Femur (tissue), 1 donor: ENCODE measurements around the gene ARHGEF40.

Experiments used
- DNase-seq: peaks from one replicate; pipeline ENCODE4 v3.0.0-alpha.2; 2017

Gene ARHGEF40

DNA sequence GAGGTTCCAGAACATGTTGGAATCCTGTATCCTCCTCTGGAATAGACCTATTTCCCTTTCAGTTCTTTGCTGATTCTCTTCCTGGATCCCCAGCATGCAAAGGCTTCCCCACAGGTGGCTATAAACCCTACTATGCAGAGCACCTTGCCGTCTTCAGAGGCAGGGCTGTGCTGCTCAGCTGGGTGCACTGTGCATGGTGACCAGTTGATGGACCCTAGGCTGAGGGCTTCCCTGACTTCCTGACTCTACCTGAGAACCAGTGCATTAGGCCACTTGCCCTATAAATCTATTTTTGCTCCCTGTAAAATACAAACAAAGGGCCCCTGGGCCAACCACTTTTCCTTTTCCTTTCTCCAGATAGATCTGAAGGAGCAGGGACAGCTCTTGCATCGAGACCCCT is 14.3 kb downstream of the ARHGEF40 start:
- no peak for DNase-seq

DNA sequence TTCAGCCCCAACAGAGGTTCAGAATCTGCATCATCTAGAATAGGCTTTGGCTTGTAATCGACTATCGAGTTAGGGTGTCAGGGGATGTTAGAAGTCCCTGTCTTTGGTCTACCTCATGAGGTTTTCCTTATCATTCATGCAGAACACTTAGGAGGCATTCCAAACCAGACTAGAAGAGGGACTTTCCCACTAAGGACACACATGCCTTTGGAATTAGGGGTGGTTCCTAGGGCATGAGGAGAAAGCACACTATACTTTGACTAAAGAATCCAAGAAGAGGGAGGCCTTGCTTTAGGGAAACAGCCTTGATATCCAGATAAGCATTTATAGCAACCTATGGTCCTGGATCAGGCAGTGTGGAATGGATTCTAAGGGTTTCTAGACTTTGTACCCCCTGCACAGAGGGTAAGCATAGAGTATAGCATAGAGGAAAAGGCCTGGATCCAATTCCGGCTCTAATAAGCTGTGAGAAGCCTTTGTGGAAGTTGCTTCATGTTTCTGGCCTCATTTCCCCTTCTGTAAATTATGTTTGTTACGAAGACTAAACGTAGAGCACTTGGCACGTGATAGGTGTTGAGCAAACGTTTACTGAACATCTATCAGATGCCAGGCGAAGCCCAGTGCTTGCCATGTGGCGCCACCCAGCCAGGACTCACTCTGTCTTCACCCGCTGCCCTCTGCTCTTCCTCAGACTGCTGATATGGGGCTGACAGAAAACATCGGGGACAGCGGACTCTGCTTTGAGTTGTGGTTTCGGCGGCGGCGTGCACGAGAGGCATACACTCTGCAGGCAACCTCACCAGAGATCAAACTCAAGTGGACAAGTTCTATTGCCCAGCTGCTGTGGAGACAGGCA is 15.1 kb downstream of the ARHGEF40 start:
- DNase-seq = no peak

DNA sequence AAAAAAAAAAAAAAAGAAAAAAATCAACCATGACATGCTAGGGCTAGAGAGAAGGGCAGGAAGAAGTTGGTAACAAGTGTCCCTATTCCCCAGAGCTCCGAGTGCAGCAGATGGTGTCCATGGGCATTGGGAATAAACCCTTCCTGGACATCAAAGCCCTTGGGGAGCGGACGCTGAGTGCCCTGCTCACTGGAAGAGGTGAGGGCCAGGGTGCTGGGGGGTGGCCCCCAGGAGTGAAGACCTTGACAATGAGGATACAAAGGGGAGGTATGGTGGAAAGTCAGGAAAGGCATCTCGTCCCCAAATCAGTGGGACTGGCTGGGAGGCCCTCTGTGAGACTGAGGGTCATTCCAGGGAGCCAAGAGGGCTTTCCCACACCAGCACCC is 16.8 kb downstream of the ARHGEF40 start:
- no peak for DNase-seq

DNA sequence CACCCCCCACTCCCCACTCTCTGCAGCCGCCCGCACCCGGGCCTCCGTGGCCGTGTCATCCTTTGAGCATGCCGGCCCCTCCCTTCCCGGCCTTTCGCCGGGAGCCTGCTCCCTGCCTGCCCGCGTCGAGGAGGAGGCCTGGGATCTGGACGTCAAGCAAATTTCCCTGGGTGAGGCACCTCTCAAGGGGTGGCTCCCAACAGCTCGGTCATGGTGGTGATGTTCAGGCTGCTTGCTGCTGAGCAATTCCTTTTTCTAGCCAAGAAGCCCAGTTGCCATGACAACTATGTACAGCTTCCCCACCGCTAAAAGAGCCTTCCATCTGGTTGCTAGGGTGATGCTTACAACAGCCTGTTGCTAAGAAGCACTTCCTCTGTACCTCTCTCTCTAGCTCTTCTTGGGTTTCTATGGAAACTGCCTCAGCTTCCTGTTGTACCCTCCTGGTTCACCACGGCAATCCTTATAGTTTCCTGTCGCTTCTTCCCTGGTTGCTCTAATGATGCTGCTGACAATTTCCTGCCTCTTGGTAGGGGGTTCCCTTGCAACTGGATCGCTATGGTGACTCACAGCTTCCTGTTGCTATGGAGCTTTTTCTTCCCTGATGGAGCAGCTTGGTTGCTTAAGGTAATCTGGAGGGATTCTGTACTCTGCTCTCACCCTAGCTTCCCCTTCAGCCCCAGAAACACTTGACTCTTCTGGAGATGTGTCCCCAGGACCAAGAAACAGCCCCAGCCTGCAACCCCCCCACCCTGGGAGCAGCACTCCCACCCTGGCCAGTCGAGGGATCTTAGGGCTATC is 17.4 kb downstream of the ARHGEF40 start:
- DNase-seq = peak; percentile 72

DNA sequence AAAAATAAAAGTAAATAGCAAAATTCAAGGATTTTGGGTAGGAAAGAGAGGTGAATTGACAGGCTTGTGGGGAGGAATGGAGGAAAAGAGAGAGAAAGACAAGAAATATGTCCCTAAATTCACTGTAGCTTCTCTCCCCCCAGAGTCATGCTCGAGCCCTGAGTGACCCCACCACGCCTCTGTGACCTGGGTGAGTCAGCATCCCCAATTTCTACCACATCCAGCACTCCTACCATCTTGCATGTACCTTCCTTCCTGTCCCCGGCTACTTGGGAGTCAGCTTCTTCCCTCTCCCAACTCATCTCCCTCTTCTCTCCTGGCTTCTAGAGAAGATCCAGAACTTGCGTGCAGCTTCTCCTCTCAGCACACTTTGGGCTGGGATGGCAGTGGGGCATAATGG is 18.6 kb downstream of the ARHGEF40 start:
- DNase-seq = no peak

DNA sequence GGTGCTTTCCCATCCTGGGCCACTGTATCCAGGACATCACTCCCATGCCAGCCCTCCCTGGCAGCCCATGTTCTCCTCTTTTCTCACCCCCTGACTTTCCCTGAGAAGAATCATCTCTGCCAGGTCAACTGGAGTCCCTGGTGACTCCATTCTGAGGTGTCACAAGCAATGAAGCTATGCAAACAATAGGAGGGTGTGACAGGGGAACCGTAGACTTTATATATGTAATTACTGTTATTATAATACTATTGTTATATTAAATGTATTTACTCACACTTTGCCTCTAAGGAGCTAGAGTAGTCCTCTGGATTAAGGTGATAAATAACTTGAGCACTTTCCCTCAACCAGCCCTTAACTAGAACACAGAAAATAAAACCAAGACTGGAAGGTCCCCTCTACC is 19.2 kb downstream of the ARHGEF40 start:
- no peak for DNase-seq

DNA sequence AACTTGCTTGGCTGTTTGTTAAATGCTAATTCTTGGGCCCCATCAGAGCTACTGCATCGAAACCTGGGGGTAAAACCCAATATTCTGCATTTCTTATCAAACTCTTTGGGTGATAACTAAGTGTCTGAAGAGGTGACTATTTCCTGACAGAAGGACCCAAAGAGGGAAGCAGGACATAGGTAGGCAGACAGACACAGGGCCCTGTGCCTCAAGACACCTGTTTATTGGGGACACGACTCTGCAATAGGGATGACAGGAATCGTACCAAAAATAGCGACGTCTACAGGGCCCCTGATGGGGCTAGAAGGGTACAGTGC is 19.7 kb downstream of the ARHGEF40 start:
- no peak for DNase-seq

DNA sequence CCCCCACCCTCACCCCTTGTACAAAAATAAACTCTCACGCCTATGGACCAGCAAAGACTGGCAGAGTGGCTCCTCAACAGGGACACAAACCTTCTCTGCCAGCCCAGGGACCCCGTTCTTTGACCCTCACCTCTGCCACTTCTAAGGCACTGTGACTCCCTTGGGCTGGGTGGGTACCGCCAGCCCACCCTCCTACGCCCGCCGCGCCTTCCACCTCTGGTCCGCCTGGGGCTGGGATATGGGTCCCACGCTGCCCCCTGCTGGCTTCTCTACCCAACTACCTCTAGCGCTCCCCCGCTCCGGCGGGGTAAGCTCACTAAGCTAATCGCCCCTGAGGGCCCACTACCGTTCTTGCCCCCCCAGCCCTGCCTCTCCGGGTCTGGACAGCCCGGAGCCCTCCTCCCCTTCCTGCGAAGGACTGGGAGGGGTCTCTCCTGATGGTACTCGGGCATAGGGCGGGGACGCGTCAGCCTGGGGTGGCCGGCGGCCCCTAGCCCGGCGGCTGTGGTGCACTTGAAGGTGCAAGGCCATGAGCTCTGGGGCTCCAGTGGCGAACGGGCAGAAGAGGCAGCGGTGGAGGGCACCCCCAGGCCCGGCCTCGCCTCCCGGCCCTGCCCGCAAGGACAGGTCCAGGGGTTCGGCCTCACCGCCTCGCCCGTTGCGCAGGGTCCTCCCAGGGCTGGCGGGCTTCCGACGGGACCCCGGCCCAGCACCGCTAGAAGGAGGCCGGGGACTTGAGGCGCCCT is 20.3 kb downstream of the ARHGEF40 start:
- no peak for DNase-seq

DNA sequence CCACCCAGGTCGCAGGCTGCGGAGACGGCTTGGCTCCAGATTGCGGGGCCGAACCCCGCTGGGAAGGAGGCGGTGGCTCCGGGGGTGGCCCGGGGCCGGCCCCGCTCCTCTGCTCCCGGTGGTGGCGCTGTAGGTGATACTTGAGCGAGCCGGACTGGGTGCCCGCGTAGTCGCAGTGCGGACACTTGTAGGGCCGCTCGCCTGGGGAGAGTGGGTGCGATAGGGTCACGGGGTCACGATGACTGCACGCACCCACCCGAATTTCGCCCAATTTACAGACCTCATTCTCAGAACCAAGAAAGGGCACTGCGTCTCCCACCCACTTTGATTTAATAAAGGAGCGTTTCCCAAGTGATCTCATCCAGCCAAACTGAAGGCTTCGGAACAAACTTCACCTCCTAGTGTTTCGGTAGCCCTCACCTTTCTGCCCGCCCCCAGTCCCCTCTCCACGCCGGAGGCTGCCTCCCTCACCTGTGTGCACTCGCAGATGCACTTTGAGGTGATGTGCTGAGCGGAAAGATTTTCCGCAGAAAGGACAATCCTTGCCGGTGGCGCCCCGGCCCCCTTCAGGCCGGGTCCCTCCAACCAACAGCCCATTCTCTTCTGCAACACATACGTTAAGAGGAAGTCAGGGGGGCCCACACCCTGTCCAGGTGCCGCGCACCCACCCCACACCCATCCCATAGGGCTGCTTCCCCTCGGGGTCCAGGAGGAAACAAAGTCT is 21.0 kb downstream of the ARHGEF40 start:
- DNase-seq = no peak

DNA sequence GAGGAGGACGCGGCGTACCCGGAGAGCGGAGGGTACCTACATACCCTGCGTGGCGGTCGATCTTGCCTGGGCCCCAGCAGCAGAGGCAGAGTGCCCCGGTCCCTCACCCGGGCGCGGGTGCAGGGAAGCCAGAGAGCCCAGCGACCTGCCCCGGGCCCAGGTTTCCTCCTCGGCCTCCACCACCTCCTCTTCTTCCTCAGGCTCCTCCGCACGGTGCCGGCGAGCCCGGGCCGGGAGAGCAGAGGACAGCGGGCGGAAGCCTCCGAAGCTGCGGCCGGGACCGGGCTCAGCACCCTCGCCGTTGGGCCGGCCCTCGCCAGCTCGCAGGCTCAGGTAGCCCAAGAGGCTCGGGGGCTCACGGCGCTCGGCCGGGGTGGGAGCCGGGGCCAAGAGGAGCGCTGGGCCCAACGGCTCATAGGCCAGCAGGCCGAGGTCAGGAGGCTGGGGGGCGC is 21.7 kb downstream of the ARHGEF40 start:
- DNase-seq = no peak

DNA sequence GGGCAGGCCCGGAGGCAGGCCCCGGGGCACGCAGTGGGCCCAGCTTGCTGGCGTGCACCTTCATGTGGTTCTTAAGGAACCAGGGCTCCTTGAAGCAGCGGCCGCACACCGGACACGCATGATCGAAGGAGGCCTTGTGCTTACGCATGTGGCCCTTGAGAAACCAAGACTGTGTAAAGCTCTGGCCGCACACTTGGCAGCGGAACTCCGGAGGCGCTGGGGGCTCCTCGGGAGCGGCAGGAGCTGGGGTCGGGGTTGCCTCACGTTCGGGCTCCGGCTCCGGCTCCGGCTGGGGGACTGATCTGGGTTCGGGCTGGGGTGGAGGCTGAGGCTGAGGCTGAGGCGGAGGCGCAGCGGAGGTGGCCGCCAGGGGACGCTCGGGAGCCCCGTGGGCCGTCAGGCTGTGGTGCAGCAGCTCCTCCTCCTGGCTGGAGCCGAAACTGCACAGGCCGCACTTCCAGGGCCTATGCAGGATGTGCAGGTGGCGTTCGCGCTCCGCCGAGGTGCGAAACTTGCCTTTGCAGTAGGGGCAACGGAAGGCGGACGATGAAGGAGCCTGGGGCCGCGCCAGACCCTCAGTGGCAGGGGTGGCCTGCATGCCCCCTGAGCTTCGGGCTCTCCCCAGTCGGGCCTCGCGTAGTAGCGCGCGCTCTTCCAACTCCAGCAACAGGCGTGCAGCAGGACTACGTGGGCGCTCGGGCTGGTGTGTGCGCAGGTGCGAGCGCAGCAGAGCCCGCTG is 22.3 kb downstream of the ARHGEF40 start:
- peak; percentile 89 for DNase-seq

DNA sequence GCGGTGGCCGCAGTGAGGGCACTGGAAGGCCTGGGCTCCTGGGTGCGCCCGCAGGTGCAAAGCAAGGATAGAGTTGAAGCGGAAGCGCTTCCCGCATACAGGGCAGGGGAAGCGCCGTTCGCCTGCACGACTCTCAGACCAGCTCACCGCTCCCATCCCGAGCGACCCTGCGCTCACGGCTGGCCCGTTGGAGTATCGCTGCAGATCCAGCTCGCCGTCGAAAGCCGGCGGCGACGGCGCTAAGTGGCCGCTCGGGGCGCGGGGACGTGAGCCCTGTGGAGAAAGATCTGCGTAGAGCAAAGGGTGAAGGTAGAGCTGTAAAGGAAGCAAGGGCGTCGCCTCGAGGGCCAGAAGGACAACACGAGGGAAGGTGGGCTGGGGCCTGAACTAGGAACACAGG is 22.9 kb downstream of the ARHGEF40 start:
- no peak for DNase-seq

DNA sequence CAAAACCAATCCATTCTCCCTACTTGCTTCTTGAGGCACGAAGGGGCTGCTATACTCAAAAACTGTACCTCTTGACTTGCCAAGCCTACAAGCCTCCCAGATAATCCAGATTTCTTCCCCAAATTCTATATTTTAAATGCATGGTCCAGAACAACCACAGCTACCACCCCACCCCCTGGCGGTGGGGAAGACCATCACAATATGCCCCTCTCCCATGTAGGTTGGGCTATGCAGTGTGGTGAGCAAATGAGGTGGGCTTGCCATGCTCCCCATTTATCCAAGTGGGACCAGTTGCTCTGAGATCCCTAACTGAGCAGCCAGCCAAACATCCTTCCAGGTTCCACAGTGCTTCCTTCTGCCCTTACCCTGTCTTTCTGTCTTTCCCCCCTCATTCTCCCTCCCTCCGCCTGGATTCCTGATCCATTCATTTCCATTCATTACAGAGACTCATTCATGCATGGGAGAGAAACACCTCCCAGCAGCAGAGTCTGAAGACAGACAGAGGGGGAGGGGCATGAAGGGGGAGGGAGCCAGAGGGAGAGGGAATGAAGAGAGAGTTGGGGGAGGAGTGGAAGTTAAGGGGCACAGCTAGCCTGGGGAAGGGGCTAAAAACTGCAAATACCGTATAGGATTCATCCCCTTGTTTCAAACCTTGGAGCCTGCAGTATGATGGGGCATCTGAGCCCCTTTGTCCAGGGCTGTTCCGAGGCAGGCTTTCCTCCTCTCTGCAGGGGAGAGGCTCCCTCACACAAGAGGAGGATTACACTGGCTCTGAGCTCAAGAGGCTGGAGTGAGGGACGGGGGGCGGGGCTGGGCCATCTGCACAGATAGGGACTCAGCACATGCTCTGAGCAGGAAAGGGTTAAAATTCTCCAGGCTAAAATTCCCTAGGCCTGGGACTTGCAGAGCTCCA is 23.9 kb downstream of the ARHGEF40 start:
- no peak for DNase-seq

DNA sequence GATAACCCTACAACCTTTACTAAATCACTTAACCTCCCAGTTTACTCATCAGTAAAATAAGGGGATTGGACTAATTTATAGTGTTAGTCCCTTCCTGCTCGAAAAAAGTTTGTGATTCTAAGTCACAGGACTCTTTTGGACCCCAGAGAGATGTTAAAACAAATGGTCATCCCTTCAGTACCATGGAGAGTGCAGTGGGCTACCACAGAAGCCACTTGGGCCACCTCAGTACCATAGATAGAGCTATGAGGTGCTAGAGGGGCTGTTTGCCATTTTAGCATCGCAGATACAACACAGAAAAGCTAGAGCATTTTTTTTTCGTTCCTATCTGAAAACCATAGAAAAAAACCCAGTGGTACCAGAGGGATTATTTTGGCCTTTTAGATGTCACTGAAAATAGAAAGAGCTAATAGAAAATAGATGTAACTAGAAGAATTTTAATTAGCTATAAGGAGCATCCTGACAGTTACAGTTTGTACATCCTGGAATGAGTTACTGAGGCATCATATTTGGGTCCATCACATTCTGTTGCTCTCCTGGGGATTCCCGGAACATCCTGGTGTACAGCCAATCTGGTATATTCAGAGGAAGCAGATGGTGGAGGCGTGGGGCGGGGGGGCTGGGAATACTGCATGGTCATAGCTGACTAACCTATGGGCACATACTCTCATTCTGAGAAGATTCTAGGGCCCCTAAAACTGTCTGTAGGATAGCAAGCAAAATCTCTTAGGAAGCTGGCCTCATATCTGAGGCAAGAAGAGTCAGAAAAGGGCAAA is 25.5 kb downstream of the ARHGEF40 start:
- DNase-seq = no peak

DNA sequence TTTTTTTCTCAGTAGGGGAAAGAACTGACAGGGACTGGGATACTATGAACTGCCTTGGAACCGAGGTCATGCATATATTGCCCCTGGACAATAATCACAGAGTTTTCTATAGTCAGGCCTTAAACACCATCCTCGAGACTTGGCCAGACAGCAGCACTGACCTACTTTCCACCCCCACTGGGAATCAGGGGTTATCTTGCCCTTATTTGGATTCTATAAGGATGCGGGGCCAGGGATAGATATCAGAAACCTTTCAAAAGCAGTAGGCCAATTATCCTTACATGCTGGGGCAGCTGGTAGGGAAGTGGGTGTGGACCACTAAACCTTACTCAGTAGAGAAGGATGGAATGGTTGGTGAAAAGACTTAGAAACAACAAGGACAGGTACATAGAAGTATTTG is 26.3 kb downstream of the ARHGEF40 start:
- DNase-seq = no peak

DNA sequence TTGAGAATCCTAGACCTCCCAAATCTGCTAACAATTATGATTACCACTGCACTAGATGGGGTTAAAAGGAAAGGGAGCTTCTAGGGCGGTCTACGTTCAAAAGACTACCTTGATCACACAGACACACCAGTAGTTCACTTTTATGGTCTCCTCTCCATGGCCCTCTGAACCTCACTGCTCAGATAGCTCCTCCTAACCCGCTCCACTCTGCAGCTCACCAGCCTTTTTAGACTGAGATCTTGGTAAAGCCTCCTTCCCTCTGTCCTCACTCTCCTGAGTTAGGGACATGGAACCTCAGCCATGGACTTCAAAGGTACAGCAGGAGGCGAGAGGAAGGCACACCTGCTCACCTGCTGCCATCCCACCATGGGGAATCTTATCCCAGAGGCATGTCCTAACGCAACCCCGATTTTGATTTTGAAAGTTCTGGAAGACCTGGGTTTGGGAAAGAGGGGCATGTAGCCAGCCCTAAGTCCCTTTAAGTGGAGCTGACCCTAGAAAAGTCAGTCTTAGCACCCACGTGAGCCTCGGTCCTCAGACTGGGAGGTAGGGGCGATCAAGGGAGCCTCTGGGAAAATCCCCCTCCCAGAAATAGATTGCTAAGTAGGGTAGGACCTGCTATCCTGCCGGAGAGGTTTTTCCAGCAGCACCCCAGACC is 27.0 kb downstream of the ARHGEF40 start:
- no peak for DNase-seq

DNA sequence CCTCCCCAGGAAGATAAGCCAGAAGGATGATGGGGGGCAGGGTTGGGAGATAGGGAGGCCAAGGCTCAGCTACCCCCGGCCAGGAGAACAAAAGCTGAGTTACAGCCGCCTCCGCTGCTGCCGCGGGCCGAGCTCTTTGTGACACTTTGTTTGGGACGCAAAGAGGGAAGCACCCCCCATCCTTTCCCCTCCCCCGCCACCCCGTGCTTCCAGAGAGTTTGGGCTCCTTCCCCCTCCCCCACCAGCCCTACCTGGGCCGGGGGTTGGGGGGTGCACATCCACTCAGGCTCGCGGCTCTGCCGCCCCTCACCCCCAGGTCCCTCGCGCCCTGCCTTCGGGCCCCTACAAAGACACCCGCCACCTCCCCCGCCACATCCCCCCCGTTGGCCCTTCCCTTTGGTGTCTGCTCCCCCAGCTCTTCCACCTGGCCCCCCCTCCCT is 27.6 kb downstream of the ARHGEF40 start:
- DNase-seq = no peak

DNA sequence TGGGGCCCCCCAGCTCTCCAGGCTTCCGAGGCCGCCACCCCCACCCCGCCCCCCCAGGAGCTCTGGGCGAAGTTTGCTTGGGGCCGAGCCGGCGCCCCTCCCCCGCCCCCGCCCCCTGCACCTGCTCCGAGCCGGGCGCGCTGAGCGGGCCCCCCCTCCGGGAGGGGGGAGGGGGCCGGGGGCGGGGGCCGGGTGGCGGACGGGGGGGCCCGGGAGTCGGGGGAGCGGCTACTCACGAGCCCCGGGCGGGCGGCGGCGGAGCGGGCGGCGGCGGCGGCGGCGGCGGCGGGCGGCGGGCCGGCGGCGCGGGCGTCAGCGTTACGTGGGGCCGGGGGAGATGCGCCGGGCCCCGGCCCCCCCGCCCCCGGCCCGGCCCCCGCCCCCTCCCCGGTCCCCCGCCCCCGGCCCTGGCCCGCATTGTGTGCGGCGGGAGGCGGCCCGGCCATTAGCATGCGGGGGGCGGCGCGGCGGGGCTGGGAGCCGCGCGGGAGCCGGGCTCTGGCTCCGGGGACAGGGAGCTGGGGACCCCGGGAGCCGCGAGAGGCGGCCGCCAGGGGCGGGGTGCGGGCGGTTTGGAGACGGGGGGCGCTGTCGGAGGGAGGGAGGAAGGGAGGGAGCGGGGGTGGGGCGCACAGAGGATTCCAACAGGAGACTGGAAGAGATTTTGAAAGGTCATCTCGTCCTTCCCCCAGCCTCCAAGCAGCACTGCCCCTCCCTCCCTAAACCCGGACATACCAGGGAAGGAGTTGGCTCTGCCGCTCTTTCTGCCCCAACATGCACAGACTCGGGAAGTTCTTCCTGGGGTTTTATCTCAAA is 28.2 kb downstream of the ARHGEF40 start, which contains the start of gene ZNF219:
ZNF219 (minus strand) TSS at position 580 of the 816 bp plus-strand sequence. CDS start 5,064 bp downstream, outside the sequence.
- DNase-seq = peak; percentile 76
